Activated CD8-positive, alpha-beta memory T cell treated with anti-CD3 and anti-CD28 coated beads for 48 hours (primary cell): ENCODE measurements around the gene RSPH3.

Experiments
- DNase-seq, 3 experiments: peaks; one replicate each; pipeline ENCODE4 v3.0.0-alpha.2; 2020; ENCODE audit warnings: low read depth in 2 of 3, low spot score in 2 of 3

Gene RSPH3

DNA sequence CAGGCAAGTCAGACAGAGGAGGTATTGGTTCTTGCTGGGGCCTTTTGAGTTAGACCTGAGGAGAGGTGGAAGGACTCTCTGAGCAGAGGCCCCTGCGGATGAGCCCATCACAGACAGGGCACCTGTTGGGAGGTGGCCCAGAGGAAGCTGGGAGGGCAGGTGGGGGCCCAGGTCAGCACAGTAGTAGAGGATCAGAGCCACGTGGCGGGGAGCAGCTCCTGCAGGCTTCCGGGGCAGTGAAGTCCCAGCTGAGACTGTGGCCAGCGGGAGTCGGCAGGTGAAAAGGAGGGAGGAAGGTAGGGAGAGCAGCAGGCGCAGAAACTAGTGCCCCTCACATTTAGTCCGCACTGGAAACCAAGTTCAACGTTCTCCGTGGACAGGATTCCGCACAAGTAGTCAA, 61.8 kb downstream of the RSPH3 start:
- no peak for DNase-seq

- no peak for DNase-seq
These were observed 65.8 kb downstream of the RSPH3 start for GRCh38 chr6:158934157-158934556.

DNA sequence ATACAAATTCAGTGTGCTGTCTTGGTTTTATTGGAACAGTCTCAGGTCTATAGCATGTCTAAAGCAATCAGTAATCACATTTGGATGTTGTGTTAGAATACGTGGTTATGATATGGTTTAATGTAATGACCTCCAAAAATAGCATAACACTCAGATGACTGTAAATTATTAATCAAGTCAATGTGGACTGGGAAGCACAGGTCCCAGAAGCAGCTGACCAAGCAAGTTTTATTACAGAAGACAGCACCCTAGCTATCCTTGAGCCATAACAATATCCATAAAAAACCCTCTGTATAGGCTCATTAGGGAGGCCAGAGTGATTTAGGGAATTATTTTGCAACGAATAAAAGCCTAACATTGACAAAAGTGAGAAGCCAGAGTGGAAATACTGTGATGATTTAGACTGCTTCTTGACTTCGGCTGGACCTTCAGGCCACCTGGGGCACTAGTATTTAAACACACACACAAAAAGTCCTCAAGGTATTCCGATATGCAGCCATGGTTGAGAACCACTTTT, 66.9 kb downstream of the RSPH3 start:
- no peak for DNase-seq

GRCh38 chr6:158928068-158928467, 71.9 kb downstream of the RSPH3 start:
- no peak for DNase-seq

DNA sequence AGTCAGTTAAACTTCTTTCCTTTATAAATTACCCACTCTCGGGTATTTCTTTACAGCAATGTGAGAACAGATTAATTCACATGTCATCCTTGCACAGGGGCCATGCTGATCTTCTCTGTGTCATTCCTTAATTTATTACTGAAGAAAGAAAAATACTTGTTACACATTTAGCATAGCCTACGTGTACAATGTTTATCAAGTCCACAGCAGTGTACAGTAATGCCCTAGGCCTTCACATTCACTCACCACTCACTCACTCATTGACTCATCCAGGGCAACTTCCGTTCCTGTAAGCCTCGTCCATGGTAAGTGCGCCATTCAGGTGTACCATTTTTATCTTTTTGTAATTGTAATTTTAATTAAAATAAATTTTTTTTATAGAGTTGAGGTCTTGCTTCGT, 73.6 kb downstream of the RSPH3 start:
- no peak for DNase-seq

GRCh38 chr6:158924499-158925455, 75.2 kb downstream of the RSPH3 start:
- DNase-seq: no peak

- DNase-seq: no peak
These were observed 76.0 kb downstream of the RSPH3 start for GRCh38 chr6:158923805-158924498.
